ENCODE data around the gene LSM14B. TPM values are rescaled to one million over a fixed set of nuclear protein-coding genes. Genes with fewer than 3 reads are reported as not detected.

LSM14B gene
- total RNA-seq, 1 experiment from 2014 or later, result 76.9 TPM

DNA sequence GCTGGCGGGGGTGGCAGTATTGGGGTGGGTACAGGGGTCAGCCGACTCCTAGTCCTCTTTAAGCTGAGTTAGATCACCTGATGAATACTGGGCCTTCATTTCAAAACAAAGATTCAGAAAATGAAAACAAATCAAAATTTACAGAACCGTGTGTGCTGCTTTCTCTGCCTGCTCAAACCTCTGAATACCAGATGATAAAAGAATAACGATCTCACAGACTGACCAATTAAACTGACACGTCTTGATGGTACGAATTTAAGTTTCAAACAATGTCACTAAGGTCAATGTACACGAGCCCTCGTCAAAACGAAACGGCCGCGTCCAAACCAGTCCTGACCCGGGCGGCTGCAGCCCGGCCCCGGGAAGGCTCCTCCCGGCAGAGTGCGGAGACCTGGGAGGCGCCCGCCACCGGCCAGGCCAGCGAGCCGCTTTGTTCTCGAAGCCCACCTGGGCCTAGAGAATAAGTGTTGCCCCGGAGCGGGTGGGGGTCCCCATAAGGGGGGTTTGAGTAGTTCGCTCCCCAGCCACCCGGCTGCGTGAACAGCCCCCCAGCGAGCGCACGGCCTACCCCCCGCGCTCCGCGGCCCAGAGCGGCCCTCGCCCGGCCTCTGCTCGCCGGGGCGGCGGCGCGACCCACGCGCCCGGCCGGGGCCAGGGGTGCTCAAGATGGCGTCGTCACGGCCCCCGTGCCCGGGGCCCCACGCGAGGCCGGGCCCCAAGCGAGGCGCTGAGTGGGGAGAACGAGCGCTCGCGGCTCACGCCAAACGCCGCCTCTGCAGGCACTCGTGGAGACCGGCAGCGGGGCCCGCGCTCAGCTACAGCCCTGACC, 20.2 kb downstream of the LSM14B start:
- Mint-ChIP-seq H3K27ac (ENCODE audit: unreplicated experiment) (peak overlapping the region; percentile 94), H3K9me3 (ENCODE audit: low read depth, unreplicated experiment) (no peaks in the 10 kb centered on the region), H3K36me3 (ENCODE audit: insufficient read depth, unreplicated experiment) (peaks cover 85% of the 10 kb centered on the region), H3K4me3 (ENCODE audit: low read depth, unreplicated experiment) (peak overlapping the region; percentile 92), H3K27me3 (ENCODE audit: unreplicated experiment) (no peaks in the 10 kb centered on the region), H3K4me1 (ENCODE audit: low read depth, unreplicated experiment) (peaks cover 43% of the 10 kb centered on the region)
- peak; percentile 32 for DNase-seq
- no TSS peak for BruUV-seq (replicated peaks)
- TF ChIP-seq, protein P1, sequence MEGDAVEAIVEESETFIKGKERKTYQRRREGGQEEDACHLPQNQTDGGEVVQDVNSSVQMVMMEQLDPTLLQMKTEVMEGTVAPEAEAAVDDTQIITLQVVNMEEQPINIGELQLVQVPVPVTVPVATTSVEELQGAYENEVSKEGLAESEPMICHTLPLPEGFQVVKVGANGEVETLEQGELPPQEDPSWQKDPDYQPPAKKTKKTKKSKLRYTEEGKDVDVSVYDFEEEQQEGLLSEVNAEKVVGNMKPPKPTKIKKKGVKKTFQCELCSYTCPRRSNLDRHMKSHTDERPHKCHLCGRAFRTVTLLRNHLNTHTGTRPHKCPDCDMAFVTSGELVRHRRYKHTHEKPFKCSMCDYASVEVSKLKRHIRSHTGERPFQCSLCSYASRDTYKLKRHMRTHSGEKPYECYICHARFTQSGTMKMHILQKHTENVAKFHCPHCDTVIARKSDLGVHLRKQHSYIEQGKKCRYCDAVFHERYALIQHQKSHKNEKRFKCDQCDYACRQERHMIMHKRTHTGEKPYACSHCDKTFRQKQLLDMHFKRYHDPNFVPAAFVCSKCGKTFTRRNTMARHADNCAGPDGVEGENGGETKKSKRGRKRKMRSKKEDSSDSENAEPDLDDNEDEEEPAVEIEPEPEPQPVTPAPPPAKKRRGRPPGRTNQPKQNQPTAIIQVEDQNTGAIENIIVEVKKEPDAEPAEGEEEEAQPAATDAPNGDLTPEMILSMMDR (IDR thresholded peaks at IDR 0.05; ENCODE audit: unreplicated experiment), result no peak
- CTCF ChIA-PET, result interaction anchor here (0.7 to 1.5 kb wide), 2 partner anchors 23 to 132 kb away, joined by 3 to 6 read pairs; no protein-coding TSS in a partner anchor
- intact Hi-C loops (cut with micrococcal nuclease; ENCODE audit: unreplicated experiment), result no loop called here

DNA sequence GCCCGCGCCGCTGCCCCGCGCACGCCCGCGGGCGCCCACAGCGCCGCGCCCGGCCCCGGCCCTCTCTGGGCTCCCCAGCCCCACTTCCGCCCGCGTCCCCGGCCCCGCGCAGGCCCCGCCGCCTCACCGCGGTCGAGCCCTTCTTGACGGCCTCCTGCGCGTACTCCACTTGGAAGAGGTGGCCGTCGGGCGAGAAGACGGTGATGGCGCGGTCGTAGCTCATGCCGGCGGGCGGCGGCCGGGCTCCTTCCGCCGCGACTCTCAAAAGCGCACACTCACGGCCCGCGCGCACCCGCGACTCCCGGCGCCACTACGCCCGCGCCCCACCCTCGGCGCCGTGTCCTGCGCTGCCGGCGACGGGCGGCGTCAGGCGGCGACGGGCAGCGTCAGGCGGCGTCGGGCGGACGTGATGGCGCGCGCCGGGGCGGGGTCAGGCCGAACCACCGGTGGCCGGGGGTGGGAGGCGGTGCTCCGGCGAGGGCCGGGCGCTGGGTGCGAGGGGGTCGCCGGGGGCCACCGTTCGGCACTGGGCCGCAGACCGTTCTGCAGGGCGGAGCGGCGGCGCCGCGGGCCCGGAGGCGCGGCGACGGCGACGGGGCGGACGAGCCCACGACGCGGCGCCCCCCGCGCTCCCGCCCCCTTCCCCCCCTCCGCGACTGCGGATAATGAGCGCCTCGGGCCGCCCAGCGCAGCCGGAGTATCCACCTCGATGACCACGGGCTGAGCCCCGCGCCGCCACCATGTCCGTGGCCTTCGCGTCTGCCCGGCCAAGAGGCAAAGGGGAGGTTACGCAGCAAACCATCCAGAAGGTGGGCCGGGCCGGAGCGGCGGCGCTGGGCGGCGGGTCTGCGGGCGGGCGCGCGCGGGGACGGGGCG, 21.0 kb downstream of the LSM14B start, which contains the start of the genes PSMA7 and SS18L1:
Gene PSMA7, minus strand, starts transcription at position 314 of the 876 bp plus-strand sequence. Its CDS starts 91 bp downstream, at position 223.
Gene SS18L1, plus strand, starts transcription at position 689 of the 876 bp plus-strand sequence. Its CDS starts 52 bp downstream, at position 741.
- H3K4me3 Mint-ChIP-seq (ENCODE audit: low read depth, unreplicated experiment), result peak within 1 kb of the TSS; percentile 92
- CTCF ChIA-PET, result no interaction called here
- TF ChIP-seq, protein P1 (IDR thresholded peaks at IDR 0.05; ENCODE audit: unreplicated experiment), result no peak
- H3K27ac Mint-ChIP-seq (ENCODE audit: unreplicated experiment), result peak within 1 kb of the TSS; percentile 94
- peak; percentile 96 for DNase-seq
- peaks cover 82% of the 10 kb centered on the region for H3K36me3 Mint-ChIP-seq (ENCODE audit: insufficient read depth, unreplicated experiment)
- intact Hi-C loops (cut with micrococcal nuclease; ENCODE audit: unreplicated experiment), result no loop called here
- H3K27me3 Mint-ChIP-seq (ENCODE audit: unreplicated experiment), result no peaks in the 10 kb centered on the region
- H3K4me1 Mint-ChIP-seq (ENCODE audit: low read depth, unreplicated experiment), result peaks cover 47% of the 10 kb centered on the region
- BruUV-seq (replicated peaks), result no TSS peak
- H3K9me3 Mint-ChIP-seq (ENCODE audit: low read depth, unreplicated experiment), result no peaks in the 10 kb centered on the region

DNA sequence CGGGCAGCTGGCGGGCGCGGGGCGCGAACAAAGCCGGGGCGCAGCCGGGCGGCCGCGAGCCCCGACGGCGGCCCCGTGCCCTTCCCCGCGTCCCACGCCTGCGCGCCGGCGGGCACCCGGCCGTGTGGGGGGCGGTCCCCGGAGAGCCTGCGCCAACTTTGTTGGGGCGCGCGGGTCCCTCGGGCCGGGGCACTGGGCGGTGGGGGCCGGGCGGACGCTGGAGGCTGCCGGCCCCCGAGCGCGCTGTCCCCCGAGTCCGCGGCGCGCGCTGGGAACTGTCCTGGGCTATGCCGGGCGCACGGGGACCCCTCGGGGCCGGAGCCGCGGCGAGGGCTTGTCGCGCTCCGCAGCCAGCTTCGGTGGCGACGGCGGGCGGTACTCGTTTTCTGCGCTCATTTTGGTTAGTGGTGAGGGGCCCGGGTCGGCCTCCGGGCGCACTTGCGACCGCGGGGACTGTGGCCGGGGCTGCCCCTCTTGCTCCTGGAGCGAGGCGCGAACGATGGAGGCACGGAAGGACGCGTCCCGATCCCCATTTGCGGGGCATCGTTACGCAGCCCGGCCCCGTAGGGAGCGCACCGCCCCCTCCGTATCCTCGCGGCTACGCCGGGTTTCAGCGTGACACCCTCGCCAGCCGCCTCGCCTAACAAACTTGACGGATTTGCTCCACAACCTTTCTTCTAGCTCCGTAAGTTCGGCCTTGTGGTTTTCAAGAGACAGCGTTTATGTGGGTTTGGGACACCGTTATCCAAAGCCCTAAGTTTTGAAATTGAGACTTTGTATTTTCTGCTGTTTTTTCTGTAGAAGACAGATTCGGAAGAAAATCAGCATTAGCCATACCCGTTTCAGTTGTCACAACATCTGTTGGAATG, 21.9 kb downstream of the LSM14B start:
- Mint-ChIP-seq H3K4me3 (ENCODE audit: low read depth, unreplicated experiment) (peak overlapping the region; percentile 92), H3K36me3 (ENCODE audit: insufficient read depth, unreplicated experiment) (peaks cover 73% of the 10 kb centered on the region), H3K9me3 (ENCODE audit: low read depth, unreplicated experiment) (no peaks in the 10 kb centered on the region), H3K27ac (ENCODE audit: unreplicated experiment) (peak overlapping the region; percentile 78), H3K4me1 (ENCODE audit: low read depth, unreplicated experiment) (peaks cover 47% of the 10 kb centered on the region), H3K27me3 (ENCODE audit: unreplicated experiment) (no peaks in the 10 kb centered on the region)
- DNase-seq, result peak; percentile 75
- intact Hi-C loops (cut with micrococcal nuclease; ENCODE audit: unreplicated experiment), result no loop called here
- TF ChIP-seq, protein P1 (IDR thresholded peaks at IDR 0.05; ENCODE audit: unreplicated experiment), result no peak
- BruUV-seq (replicated peaks), result no TSS peak
- CTCF ChIA-PET, result no interaction called here

- TF ChIP-seq, protein P1 (IDR thresholded peaks at IDR 0.05; ENCODE audit: unreplicated experiment), result no peak
- no peaks in the 10 kb centered on the region for H3K9me3 Mint-ChIP-seq (ENCODE audit: low read depth, unreplicated experiment)
- no TSS peak for BruUV-seq (replicated peaks)
- intact Hi-C loops (cut with micrococcal nuclease; ENCODE audit: unreplicated experiment), result no loop called here
- H3K36me3 Mint-ChIP-seq (ENCODE audit: insufficient read depth, unreplicated experiment), result peaks cover 63% of the 10 kb centered on the region
- CTCF ChIA-PET, result no interaction called here
- peaks cover 39% of the 10 kb centered on the region for H3K4me1 Mint-ChIP-seq (ENCODE audit: low read depth, unreplicated experiment)
- H3K4me3 Mint-ChIP-seq (ENCODE audit: low read depth, unreplicated experiment), result no peak overlapping the region
- H3K27ac Mint-ChIP-seq (ENCODE audit: unreplicated experiment), result no peak overlapping the region
- no peaks in the 10 kb centered on the region for H3K27me3 Mint-ChIP-seq (ENCODE audit: unreplicated experiment)
- no peak for DNase-seq
Observed at GRCh38 chr20:62145688-62146018, 23.4 kb downstream of the LSM14B start.

All from Calu3 (cell line).